Duodenal mucosa (tissue), 2 donors: ENCODE data around the gene LRTM2.
"Not testable (repeated sequence)": the region's sequence is repeated elsewhere in the genome, so short reads cannot be mapped to it uniquely, and the experiment has no call there.

Source experiments
- H3K27ac ChIP-seq: one replicate; pipeline ENCODE4 v1.7.0; 2013; ENCODE audit warnings: low read depth, low read length
- H3K27me3 ChIP-seq, 2 donors: one replicate each; pipeline ENCODE4 v1.7.0; 2013; ENCODE audit warnings: low read length in 2 of 2, control low read depth in 1 of 2; ENCODE audit not compliant: insufficient read depth in 2 of 2, control insufficient read depth in 1 of 2
- H3K36me3 ChIP-seq, 2 donors: one replicate each; pipeline ENCODE4 v1.7.0; 2013; ENCODE audit warnings: low read length in 2 of 2, control low read depth in 1 of 2; ENCODE audit not compliant: insufficient read depth in 2 of 2, control insufficient read depth in 1 of 2
- H3K4me1 ChIP-seq, 2 donors: one replicate each; pipeline ENCODE4 v1.7.0; 2013; ENCODE audit warnings: low read length in 2 of 2, control low read depth in 1 of 2; ENCODE audit not compliant: insufficient read depth in 2 of 2, control insufficient read depth in 1 of 2
- H3K4me3 ChIP-seq, 2 donors: one replicate each; pipeline ENCODE4 v1.7.0; 2013; ENCODE audit warnings: low read length in 2 of 2, low read depth in 1 of 2
- H3K9ac ChIP-seq, 2 donors: one replicate each; pipeline ENCODE4 v1.7.0; 2013; ENCODE audit warnings: low read length in 2 of 2, low read depth in 1 of 2
- H3K9me3 ChIP-seq, 2 donors: one replicate each; pipeline ENCODE4 v1.7.0; 2013; ENCODE audit warnings: low read length in 2 of 2, control low read depth in 1 of 2; ENCODE audit not compliant: control insufficient read depth in 1 of 2

The LRTM2 gene

DNA sequence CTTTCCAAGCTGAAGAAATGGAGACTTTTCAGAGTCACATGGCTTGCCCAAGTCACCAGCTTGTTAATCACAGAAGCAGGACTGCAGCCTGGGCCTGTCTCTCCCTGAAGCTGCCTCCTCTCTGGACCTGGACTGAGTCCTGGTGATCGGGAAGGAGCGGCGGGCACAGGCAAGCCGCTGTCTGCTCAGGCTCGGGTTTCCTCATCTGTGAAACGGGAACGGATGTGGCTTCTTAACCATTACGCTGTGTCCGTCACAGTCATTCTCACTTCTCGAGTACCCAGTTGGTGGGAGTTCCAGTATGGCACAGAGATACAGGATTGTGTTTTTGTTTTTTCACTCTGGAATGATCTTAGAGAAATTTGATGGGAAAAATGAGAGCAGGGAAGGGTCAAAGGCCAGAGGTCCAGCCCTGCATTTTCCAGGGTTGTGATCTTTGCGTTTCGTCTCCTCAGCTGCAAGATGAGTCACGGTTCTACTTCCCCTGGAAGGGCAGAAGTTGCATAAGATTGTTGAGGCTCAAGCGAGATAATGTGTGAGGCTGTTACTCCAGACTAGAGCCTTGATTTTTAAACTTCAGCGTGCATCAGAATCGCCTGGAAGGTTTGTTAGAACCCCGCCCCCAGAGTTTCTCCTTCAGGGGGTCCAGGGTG lies 7.6 kb upstream of the LRTM2 start:
- no peak overlapping the region for H3K4me3 ChIP-seq
- no peak overlapping the region for H3K9ac ChIP-seq
- no peaks in the 10 kb centered on the region for H3K9me3 ChIP-seq
- H3K4me1 ChIP-seq: peaks cover 0 to 23% of the 10 kb centered on the region in 2 donors
- peaks cover 8% of the 10 kb centered on the region in 2 donors for H3K27me3 ChIP-seq
- H3K36me3 ChIP-seq: no peaks in the 10 kb centered on the region
- no peak overlapping the region for H3K27ac ChIP-seq

DNA sequence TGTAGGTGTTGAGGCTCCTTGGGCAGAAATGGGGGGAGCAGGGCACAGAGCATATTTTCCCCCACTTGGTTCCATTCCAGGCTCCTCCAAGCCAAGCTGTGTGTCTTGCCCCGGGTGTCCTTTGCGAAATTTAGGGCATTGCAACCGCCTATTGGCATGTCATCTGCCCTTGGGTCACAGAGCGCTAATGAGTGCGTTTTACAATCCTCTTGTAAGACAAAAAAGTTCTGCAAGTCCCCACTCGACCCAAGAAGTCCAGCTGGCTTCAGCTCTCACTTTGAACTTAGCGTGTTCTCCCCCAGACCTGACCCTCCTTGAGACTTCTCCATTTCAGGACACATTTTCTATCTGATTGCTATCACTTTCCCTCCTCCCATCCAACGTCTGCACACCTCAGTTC lies 6.1 kb upstream of the LRTM2 start:
- Histone ChIP-seq H3K9ac (no peak overlapping the region), H3K4me3 (no peak overlapping the region), H3K36me3 (no peaks in the 10 kb centered on the region), H3K27ac (no peak overlapping the region), H3K9me3 (no peaks in the 10 kb centered on the region), H3K4me1 (peaks cover 0 to 23% of the 10 kb centered on the region in 2 donors), H3K27me3 (peaks cover 11 to 12% of the 10 kb centered on the region in 2 donors)

DNA sequence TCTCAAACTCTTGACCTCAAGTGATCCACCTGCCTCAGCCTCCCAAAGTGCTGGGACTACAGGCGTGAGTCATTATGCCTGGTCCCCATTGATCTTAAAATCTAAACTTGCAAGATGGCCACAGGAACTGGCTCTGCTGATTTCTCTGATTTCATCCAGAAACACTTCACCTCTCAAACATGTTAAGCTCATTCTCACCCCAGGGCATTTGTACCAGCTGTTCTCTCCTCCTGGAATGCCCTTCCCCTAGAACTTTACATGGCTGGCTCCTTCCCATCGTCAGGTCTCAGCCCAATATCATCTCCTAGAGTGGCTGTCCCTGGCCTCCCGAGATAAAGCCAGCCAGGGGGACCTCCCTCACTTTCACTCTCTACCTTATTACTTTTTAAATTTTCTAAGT lies 5.3 kb upstream of the LRTM2 start:
- no peaks in the 10 kb centered on the region for H3K9me3 ChIP-seq
- H3K4me3 ChIP-seq: no peak overlapping the region
- H3K27me3 ChIP-seq: peaks cover 19% of the 10 kb centered on the region in 2 donors
- H3K36me3 ChIP-seq: no peaks in the 10 kb centered on the region
- no peak overlapping the region for H3K27ac ChIP-seq
- H3K4me1 ChIP-seq: peaks cover 0 to 23% of the 10 kb centered on the region in 2 donors
- H3K9ac ChIP-seq: no peak overlapping the region

DNA sequence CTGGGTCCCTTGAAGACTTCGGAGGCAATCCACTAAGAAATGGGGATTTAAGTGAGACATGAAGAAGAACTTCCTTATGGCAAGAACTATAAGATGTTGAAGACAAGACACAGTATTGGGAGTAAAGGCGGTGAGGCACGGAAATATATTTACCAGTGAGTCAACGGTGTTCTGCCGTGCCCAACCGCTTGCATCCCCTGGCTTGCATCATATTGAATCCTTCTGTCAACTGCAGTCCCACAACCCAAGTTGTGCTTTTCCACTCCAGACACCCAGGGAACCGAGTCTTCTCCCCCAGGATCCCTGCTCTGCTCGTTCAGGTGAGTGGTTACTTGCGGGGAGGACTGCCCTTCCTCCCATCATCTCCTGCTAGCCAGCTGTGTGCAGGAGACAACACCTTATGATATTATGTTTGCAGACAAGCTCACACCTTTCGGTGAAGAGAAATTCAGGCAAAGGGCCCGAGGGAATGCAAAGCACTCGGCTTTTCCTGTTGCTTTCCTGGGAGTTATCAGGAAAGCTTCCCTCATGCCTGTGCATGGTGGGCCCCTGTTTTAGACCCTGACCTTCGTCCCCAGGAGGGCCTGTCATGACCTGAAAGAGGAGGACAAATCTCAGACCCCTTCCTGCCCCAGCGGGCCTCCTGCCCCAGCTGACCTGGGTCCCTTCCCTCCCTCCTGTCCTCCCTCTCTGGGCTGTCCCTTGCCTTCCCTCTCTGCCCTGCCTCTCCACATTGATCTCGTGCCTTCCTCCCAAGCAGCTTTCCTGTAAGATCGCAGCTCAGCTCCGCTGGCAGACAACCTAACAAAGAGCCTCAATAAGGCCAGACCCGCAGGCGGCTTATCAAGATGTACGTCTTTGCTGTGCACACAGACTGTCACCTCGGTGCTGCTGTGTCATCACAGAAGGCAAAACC lies 4.3 kb upstream of the LRTM2 start:
- Histone ChIP-seq H3K9ac (no peak overlapping the region), H3K4me1 (peaks cover 0 to 16% of the 10 kb centered on the region in 2 donors), H3K27ac (no peak overlapping the region), H3K36me3 (no peaks in the 10 kb centered on the region), H3K9me3 (no peaks in the 10 kb centered on the region), H3K27me3 (peaks cover 28 to 29% of the 10 kb centered on the region in 2 donors), H3K4me3 (no peak overlapping the region)

DNA sequence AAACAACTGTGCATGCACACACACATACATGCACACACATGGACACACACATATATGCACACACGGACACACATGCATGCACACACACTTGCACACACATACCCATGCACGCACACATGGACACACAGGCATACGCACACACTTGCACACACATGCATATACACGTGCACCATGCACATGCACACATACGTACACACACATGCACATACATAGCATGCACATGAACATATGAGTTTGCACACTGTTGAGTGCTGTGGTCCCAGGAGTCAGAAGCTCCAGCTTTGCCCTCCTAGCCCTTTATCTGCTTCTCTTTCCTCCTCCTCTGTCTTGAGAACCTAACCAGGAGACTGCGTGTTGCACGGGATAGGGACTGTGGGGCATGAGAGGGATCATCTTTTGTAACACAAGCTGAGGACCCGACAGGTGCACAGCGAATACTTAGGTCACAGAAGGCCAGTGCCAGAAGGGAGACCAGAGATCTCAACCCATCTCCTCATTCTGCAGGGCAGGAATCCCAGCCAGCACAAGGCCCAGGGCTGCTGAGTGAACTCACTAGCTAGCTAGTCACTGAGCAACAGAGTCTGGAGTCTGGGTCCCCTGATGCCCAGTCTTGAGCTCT lies 3.5 kb upstream of the LRTM2 start:
- no peaks in the 10 kb centered on the region for H3K9me3 ChIP-seq
- H3K27me3 ChIP-seq: peaks cover 36 to 37% of the 10 kb centered on the region in 2 donors
- H3K9ac ChIP-seq: no peak overlapping the region
- H3K4me3 ChIP-seq: no peak overlapping the region
- peaks cover 0 to 9% of the 10 kb centered on the region in 2 donors for H3K4me1 ChIP-seq
- H3K27ac ChIP-seq: no peak overlapping the region
- H3K36me3 ChIP-seq: no peaks in the 10 kb centered on the region

DNA sequence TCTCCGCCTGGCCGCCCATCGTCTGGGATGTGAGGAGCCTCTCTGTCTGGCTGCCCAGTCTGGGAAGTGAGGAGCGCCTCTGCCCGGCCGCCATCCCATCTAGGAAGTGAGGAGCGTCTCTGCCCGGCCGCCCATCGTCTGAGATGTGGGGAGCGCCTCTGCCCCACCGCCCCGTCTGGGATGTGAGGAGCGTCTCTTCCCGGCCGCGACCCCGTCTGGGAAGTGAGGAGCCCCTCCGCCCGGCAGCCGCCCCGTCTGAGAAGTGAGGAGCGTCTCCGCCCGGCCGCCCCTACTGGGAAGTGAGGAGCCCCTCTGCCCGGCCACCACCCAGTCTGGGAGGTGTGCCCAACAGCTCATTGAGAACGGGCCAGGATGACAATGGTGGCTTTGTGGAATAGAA lies 2.4 kb upstream of the LRTM2 start:
- H3K27me3 ChIP-seq: peaks cover 38 to 45% of the 10 kb centered on the region in 2 donors
- H3K9me3 ChIP-seq, H3K36me3 ChIP-seq, H3K4me3 ChIP-seq, H3K27ac ChIP-seq, H3K9ac ChIP-seq, H3K4me1 ChIP-seq: not testable (repeated sequence)

DNA sequence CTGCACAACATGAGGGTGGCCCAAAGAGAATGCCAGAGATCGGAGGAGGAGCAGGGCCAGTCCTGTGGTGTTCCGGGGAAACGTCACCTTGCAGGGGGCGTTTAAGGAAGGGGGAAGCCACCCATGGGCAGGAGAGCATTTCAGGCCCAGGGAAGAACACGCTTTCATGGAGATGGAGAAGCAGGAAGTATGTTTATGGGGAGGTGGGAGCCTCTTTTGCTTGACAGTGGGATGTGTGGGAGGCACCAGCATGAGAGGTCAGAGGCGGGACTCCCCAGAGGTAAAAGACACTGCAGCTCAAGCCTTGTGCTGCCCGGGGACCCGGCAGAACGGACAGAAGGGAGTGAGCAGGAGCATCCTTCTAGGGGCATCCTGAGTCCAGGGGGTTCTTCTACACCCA lies 1.3 kb upstream of the LRTM2 start:
- no peaks in the 10 kb centered on the region for H3K36me3 ChIP-seq
- H3K4me1 ChIP-seq: no peaks in the 10 kb centered on the region
- H3K4me3 ChIP-seq: no peak overlapping the region
- no peak overlapping the region for H3K27ac ChIP-seq
- peaks cover 38 to 52% of the 10 kb centered on the region in 2 donors for H3K27me3 ChIP-seq
- no peaks in the 10 kb centered on the region for H3K9me3 ChIP-seq
- H3K9ac ChIP-seq: no peak overlapping the region

DNA sequence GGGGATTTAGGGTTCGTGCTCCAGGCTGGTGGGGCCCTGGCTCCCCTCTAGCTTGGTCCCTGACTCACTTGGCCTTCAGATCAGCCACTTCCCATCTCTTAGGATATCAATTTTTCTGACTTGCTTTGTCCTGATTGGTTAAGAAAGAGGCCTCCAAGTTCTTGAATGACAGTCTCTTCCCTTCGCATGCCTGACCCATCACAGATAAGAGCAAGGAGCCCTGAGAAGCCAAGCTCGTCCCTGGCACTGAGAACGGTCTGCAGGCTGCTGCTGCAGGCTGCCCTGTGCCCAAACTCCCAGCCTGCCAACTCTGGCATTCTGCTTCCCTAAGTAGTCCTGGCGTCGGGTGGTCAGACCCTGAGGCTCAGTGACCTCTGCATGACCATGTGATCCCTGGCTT lies 794 bp upstream of the LRTM2 start:
- peaks cover 38 to 52% of the 10 kb centered on the region in 2 donors for H3K27me3 ChIP-seq
- H3K36me3 ChIP-seq: no peaks in the 10 kb centered on the region
- no peak overlapping the region for H3K9ac ChIP-seq
- H3K4me1 ChIP-seq: no peaks in the 10 kb centered on the region
- H3K9me3 ChIP-seq: no peaks in the 10 kb centered on the region
- H3K4me3 ChIP-seq: no peak overlapping the region
- H3K27ac ChIP-seq: no peak overlapping the region

DNA sequence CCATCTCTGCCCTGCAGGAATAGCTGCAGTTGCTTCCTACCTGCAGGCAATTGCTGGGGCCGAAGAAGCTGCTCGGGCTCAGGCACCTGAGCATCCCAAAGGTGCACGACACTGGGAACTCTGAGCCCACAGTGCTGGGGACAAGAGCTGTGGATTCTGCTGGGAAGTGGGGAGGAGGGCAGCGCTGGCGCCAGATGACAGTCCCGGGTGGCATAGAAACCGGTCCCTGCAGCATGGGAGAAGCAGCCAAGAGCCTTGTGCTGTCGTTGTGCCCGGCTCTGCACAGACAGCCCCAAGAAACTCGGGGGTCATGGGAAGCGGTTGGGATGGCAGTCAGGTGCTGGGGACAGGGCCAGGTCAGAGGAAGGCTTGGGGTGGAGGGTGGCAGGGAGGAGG lies 529 bp downstream of the LRTM2 start:
- H3K27ac ChIP-seq: no peak overlapping the region
- no peak overlapping the region for H3K4me3 ChIP-seq
- no peak overlapping the region for H3K9ac ChIP-seq
- no peaks in the 10 kb centered on the region for H3K36me3 ChIP-seq
- no peaks in the 10 kb centered on the region for H3K4me1 ChIP-seq
- peaks cover 35 to 52% of the 10 kb centered on the region in 2 donors for H3K27me3 ChIP-seq
- no peaks in the 10 kb centered on the region for H3K9me3 ChIP-seq

DNA sequence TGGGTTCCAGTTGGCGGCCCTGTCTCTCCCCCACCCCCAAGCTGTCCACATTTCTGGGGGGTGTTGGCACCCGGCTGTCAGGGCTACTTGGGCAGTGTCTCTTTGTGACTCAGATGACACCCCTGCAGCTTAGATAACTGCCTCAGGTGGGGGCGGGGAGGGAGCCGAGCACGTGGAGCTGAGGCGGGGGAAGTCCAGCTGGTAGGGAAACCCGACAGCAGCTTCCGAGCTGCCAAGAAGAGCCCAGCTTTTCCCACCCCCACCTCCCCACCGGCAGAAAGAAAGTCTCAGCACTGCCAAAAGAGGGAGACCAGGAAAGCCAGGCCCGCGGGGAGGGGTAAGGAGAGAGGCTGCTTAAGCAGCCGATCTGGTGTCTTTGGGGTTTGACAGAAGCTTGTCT lies 1.4 kb downstream of the LRTM2 start:
- no peak overlapping the region for H3K4me3 ChIP-seq

More for the DNA sequence above, 1.4 kb downstream of the LRTM2 start:
- H3K36me3 ChIP-seq: no peaks in the 10 kb centered on the region
- no peak overlapping the region for H3K27ac ChIP-seq
- H3K4me1 ChIP-seq: no peaks in the 10 kb centered on the region
- H3K9ac ChIP-seq: no peak overlapping the region
- H3K9me3 ChIP-seq: no peaks in the 10 kb centered on the region
- peaks cover 30 to 46% of the 10 kb centered on the region in 2 donors for H3K27me3 ChIP-seq
